CD4-positive, alpha-beta T cell treated with Interleukin-1 beta for 1 hour (primary cell): Measurements from ENCODE around the gene RAB34.

Experiments used
- DNase-seq, 2 donors: peaks; one replicate each; pipeline ENCODE4 v3.0.0-alpha.2; 2020 to 2022

Gene RAB34, protein sequence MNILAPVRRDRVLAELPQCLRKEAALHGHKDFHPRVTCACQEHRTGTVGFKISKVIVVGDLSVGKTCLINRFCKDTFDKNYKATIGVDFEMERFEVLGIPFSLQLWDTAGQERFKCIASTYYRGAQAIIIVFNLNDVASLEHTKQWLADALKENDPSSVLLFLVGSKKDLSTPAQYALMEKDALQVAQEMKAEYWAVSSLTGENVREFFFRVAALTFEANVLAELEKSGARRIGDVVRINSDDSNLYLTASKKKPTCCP

DNA sequence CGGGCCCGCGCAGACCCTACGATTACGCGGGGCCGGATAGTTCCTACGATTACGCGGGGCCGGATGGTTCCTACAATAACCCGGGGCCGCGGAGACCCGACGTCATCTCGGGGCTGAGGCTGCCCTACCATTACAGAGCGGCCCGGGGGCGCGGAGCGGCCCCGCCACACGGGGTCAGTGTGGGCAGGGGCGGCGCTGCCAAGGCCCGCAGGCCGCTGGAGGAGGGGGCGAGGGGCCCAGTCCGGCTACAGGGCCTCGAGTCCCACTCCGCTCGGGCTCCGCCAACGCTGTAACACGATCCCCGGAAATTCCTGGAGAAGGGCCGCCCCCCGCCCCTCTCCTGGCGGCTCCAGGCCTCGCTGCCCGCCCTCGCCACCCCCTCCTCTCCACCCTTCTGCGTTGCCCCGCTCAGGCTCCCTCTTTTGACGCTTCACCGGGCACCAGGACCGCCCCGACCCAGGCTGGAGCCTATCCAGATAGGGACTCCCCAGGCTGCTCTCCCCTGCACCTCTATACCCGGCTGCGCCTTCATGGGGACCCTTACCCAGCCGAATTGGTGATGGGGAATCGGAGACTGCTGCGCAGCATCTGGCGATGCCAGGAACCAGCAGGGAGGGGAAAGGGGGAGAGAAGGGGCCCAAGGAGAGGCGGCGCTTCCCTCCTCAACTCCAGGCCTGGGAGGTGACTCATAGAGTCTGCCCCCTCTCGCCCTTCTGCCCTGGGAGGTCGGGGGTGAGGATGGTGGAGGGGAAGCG lies at the start of gene RAB34:
RAB34 (minus strand) TSS at position 291 of the 755 bp plus-strand sequence. CDS start 602 bp downstream, outside the sequence.
- DNase-seq = peak in 1 of 2 donors; percentile 35

DNA sequence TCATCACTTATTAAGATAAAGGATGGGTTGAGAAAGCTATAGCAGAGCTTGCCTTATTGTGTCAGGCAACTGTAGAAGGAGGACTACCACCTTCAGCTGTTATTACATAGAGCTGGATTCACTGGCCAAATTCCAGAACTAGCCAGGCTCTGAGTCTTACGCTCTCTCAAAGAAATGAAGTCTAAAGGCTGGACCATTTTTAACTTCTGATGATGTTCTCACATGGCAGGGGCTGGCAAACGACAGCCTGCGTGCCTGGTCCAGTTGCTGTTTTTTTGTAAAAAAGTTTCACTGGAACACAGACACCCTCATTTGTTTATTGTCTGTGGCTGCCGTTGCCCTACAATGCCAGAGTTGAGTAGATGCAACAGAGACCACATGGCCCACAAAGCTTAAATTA lies 47.4 kb upstream of the RAB34 start:
- no peak for DNase-seq

DNA sequence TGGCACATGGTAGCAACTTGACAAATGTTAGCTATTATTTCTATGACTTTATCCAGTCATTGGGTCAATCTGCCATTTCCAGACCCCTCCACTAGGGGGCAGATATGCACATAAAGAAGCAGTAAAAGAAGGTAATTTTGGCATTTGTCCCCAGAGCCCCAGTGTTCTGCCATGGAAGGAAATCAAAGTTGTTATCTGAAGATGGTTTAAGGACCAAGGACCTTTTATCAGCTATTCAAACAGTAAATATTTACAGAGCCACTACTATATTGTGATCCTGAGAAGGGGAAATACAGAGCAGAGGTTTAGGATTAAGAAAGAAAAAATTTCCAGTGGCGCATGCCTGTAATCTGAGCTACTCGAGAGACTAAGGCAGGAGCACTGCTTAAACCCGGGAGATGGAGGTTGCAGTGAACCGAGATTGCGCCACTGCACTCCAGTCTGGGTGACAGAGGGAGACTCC lies 46.2 kb upstream of the RAB34 start:
- DNase-seq = peak; percentile 73 to 85

DNA sequence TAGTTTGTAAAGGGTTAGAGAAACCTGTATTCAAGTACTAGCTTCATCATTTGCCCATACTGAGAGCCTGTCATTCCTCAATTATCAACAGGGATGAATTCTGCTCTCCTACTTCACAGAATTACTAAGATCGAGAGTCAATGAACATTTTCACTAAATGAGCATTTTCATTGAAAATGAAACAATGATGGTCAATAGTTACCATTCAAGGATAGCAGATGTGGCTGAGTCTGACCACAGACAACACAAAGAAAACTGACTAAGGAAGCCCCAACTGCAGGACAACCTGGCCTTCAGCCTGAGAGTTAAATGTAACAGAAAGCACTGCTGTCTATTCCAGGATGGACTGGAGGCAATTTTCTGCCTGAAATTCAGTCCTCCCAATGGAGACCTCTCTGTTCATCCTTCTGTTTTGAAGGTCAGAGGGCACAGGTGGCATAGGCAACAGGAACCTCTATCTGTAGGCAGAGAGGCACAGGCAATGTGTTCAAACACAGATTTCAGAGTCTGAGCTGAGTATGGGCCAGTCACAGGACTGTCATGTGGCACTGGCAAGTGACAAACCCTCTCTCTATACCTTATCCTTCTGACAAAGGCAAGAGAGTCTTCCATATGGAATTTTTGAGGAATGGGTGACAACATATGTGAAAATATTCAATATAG lies 45.6 kb upstream of the RAB34 start:
- DNase-seq = no peak

DNA sequence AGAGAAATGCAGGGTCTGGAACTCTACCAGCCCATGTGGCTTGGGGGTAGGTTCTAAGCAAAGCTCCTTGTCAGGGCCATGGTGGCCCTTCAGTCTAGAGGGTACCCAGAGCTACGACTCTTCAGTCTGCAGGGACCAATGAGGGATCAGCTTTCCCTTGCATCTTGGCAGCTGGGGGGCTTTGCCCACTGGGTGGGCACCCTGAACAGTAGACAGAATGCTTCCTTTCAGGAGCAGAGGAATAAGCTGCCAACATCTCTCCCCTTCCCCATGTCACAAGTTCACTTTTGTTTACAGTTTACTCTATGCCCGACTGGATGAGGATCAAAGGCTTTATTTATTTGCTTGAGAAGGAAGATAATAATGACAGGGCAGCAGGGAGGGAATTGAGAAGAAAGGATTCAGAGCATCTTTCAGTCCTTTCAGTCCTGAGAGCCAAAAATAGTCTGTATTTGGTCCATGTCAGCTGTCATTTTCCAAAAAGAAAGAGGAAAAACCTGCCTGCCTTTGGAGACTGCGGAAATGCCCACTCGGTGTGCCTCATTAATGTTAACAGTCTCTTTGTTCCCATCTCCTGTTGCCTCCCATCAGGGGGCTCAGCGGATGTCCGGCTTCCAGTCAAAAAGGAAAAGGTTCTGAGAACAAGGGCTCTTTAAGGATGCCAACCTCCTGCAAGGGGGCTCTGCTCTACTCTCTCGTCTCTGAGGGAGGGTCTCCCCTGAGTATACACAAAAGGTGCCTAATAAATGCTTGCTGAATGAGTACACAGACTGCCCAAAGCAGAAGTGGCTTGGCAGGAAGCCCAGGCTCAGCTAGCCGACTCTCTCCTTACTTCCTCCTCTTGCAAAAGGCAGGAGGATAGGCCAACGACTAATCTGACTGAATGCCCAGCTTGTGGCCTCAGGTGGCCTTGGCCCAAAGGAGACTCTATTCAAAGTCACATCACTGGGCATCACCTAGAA lies 43.2 kb upstream of the RAB34 start:
- DNase-seq = peak in 1 of 2 donors; percentile 36

DNA sequence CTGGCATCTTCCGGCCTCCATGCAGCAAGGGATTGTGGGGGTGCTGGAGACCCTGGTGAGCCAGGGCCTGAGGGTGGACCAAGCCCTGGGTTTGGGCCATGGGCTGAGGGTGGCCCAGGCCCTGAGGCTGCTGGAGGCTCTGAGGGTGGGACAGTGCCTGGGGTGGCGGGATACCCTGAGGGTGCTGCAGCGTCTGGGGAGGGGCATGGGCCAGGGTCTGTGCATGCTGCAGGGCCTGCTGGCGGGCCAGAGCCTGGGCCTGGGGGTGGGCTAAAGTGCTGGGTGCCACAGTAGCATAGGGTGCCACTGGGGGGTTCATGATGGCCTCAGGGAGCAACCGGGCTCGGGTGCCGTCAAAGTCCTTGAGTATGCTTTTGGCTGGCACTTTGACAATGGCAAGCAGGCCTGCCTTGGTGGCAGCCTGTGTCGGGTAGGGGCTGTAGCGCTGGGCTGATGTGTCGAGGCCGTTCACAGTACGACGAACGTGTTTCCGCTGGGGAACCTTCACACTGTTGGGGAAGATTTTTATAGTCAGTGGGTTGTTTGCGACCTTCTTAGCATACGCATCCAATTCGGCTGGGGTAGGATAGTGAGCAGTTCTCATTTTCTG lies 41.7 kb upstream of the RAB34 start:
- no peak for DNase-seq

DNA sequence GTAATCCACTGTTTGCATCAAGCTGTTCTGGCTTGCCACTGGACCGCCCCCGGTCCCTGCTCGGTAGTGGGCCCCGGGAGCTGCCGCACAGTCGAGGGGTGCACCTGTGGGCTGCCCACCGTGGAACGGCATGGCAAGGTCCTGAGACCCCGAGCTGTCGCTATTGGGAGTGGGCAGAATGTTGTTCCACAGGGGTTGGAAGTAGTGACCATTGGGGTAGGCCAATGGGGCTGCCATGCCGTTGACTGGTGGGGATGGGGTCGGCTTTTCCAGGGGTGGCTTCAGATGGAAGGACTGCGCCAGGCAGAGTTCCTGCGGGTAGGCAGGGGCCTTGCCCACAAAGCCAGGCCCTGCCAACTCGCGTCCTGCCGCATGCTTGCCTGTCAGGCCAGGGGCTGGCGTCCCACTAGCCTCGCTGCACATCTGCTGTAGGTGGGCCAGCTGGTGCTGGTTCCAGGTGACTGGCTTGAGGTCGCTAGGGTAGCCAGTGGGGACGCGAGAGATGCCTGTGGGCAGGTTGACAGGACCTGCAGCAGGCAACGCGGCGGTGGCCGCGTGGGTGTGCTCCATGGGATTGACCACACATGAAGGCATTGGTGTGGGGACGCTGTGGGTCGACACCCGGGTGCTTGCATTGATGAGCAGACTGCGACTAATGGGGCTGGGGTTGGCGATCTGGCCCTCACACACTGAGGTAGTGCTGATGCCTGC lies 40.9 kb upstream of the RAB34 start:
- no peak for DNase-seq

DNA sequence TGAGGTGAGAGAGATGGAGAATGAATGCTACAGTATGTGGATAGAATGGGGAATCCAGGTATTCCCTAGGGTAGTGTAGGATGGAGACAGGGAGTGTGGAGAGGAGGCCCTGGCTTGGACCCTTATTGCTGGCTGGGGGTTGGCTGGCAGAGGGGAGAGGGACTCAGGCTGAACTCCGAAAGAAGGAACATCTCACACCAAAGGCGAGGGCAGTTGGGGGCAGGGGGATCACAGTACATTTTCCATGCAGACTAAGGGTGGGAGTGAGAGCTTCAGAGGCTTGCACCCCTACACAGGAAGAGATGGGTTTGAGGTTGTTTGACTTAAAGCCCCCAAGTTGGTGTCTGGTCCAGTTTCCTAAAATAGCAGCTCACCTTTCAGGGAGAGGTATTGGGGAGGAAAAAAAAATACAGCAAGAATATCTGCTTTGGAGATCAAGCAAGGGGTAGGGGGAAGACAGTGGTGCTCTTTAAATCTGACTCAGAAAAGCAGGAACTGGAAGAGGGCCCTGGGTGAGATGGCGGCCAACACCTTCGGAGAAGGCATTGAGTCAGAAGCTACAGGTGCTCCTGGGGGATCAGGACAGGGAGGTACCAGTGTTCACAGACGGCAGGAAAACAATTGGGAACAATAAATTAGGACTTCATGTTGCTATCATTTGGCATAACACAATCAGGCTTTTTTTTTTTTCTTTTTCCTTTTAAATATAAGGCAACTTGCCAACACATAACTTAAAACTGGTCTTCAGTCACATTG lies 38.6 kb upstream of the RAB34 start:
- no peak for DNase-seq

DNA sequence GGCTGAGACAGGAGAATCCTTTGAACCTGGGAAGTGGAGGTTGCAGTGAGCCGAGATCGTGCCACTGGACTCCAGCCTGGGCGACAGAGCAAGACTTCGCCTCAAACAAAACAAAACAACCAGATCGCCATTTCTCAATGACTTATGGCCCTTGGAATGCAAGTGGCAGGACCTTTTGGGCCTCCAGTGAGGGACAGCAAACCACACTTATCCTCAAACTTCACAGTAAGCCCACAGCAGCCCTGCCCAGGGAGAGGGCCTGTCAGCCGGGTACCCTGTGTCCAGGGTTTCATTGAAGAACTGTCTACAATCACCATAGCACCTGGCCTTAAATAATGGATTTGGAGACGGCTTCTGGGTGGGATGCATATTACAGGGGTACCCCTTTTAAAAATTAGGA lies 37.8 kb upstream of the RAB34 start:
- DNase-seq = no peak

DNA sequence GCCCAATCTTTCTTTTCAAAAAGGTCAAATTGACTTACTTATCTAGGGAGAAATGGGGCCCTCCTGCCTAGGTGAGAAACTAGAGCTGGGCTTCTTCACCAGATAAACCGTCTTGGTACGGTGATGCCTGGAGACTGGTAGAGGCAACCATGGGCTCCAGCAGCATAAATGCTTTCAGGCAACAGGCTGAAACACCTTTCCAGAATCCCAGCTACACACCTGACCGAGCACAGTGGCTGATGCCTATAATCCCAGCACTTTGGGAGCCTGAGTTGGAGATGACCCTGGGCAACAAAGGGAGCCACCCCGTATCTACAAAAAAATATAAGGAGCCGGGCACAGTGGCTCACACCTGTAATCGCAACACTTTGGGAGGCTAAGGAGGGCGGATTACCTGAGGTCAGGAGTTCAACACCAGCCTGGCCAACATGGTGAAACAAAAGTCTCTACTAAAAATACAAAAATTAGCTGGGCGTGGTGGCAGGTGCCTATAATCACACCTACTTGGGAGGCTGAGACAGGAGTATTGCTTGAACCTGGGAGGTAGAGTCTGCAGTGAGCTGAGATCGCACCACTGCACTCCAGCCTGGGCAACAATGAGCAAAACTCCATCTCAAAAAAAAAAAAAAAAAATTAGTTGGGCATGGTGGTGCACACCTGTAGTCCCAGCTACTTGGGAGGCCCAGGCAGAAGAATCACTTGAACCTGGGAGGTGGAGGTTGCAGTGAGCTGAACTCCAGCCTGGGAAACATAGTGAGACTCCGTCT lies 34.1 kb upstream of the RAB34 start:
- DNase-seq = no peak

DNA sequence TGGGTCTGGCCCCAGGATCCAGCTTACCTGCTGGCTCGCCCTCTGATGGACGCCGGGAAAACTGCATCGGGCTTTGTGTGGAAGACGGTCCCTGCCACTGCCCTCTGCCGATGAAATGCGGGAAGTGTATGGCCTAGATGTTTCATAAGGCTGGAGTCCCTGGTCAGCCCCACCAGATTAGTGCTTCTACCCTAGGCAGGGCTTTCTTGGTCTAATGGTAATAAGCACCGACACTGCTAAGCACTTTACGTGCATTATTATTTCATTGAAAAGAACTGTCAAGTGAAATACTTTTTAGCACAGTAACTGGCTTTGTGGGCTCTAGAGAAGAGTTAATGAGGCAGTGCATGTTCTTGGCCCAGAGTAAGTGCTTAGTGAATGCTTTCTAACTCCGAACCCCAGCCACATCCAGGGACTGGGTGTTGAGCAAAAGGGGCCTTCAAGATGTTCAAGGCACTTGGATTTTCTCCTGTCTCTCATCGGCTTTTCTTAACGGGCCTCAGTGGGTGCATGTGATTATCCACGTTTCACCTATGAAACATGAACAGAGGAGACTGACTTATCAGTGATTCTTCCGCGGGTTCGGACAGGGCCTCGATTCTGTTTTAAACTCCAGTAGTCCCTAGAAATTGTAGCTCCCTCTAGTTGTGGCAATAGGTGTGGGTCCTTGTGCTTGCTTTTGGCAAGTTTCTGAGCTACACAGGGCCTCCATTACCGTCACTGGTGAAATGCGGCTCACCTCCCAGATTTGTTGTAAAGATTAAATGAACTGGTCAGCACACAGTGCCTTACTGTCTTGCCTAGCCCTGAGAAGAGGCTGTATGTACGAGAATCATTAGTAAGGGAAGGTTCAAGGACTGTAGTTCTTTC lies 32.7 kb upstream of the RAB34 start:
- DNase-seq = peak; percentile 89 to 92

DNA sequence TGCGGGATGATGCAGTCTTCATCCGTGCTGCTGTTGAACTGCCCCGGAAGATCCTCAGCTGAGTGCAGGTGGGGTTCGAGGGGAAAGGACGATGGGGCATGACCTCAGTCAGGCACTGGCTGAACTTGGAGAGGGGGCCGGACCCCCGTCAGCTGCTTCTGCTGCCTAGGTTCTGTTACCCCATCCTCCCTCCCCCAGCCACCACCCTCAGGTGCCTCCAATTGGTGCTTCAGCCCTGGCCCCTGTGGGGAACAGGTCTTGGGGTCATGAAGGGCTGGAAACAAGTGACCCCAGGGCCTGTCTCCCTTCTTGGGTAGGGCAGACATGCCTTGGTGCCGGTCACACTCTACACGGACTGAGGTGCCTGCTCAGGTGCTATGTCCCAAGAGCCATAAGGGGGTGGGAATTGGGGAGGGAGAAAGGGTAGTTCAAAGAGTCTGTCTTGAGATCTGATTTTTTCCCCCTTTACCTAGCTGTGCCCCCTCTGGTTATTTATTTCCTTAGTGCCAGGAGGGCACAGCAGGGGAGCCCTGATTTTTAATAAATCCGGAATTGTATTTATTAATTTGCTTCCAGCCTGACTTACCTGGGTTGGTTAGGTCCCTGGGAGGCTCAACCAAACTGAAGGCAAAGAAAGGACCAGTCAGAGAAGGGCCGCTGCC lies 32.0 kb upstream of the RAB34 start:
- no peak for DNase-seq

DNA sequence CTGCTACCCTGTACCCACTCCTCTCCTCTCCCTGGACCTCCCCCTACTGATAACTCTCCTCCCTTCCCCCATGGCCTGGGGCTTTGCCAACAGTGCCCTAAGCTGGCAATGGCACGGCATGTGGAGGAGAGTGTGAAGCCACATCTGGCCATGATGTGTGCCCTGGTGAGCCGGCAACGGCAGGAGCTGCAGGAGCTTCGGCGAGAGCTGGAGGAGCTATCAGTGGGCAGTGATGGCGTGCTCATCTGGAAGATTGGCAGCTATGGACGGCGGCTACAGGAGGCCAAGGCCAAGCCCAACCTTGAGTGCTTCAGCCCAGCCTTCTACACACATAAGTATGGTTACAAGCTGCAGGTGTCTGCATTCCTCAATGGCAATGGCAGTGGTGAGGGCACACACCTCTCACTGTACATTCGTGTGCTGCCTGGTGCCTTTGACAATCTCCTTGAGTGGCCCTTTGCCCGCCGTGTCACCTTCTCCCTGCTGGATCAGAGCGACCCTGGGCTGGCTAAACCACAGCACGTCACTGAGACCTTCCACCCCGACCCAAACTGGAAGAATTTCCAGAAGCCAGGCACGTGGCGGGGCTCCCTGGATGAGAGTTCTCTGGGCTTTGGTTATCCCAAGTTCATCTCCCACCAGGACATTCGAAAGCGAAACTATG lies 31.3 kb upstream of the RAB34 start:
- no peak for DNase-seq

DNA sequence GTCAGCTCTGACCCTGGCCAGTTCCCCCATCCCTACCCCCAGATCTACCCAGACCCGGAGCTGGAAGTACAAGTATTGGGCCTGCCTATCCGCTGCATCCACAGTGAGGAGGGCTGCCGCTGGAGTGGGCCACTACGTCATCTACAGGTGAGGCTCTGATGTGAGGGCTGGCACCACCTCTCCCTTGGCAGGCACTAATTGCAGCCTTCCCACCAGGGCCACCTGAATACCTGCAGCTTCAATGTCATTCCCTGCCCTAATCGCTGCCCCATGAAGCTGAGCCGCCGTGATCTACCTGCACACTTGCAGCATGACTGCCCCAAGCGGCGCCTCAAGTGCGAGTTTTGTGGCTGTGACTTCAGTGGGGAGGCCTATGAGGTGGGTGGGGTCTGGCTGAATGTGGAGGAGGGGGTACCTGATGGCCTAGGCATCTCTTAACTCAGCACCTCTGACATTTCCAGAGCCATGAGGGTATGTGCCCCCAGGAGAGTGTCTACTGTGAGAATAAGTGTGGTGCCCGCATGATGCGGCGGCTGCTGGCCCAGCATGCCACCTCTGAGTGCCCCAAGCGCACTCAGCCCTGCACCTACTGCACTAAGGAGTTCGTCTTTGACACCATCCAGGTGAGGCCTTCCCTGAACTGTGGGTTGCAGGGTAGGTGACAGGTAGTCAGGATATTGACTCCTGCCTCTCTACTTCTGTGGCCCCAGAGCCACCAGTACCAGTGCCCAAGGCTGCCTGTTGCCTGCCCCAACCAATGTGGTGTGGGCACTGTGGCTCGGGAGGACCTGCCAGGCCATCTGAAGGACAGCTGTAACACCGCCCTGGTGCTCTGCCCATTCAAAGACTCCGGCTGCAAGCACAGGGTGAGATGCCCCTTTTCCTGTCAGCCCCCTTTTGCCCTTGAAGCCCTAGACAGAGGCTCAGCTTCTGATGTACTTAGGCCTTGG lies 30.4 kb upstream of the RAB34 start:
- DNase-seq = no peak

DNA sequence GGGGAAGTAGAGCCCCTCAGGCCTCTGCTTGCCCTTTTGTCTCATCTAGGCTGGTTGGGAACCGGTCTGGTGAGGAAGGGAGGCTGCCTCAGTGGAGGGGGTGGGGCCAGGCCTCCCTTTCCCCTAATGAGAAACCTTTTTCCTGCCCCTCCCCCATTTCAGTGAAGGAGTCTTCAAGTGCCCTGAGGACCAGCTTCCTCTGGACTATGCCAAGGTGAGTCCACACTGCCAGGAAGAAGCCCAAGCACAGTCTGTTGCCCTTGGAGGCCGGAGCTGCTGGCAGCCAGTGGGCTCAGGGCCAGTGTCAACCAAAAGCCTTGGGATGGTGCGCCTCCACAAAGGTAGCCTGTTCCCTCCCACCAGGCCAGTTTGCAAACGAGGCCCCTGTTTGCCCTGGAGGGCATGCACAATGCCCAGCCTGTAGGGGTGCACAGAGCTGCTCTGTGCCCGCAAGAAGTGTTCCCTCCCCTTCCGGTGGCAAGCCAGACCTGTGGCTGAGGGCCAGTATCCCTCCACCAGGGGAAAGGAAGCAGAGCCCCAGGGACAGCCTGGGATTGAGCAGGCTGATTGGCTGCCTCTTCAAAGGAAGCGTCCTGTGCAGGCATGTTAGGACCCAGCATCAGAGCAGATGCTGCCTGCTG lies 29.5 kb upstream of the RAB34 start:
- DNase-seq = no peak

DNA sequence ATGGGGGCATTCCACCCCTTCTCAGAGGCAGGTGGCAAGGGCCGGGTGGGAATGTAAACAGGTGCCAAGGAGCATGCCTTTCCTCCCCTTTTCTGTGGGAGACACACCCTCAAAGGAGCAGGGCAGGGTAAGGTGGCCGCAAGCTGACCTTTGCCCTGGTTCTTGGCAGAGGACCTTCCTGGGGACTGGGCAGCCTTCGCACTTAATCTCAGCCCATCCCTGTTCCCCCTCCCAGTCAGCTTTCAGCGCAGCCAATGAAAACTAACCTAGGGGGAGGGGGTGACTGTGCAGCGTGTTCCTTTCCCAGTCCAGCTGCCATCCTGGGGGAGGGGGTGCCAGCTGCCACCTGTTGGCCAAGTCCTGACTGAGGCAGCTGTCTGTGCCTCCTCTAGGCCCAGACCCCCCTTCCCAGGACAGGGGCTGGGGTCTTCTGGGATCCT lies 29.0 kb upstream of the RAB34 start:
- no peak for DNase-seq
